GM10266 (cell line): ENCODE results near the gene CFTR.

ENCODE experiments used
- DNase-seq: peaks from one replicate; pipeline ENCODE4 v3.0.0; 2012; ENCODE audit errors: extremely low spot score
- TF ChIP-seq, protein P1 (sequence below): IDR thresholded peaks from 2 replicates; pipeline ENCODE4 v1.5.1; 2012; ENCODE audit warnings: mild to moderate bottlenecking, low read depth; ENCODE audit not compliant: control insufficient read depth, insufficient read depth; ENCODE audit errors: missing control alignments

CFTR gene

DNA sequence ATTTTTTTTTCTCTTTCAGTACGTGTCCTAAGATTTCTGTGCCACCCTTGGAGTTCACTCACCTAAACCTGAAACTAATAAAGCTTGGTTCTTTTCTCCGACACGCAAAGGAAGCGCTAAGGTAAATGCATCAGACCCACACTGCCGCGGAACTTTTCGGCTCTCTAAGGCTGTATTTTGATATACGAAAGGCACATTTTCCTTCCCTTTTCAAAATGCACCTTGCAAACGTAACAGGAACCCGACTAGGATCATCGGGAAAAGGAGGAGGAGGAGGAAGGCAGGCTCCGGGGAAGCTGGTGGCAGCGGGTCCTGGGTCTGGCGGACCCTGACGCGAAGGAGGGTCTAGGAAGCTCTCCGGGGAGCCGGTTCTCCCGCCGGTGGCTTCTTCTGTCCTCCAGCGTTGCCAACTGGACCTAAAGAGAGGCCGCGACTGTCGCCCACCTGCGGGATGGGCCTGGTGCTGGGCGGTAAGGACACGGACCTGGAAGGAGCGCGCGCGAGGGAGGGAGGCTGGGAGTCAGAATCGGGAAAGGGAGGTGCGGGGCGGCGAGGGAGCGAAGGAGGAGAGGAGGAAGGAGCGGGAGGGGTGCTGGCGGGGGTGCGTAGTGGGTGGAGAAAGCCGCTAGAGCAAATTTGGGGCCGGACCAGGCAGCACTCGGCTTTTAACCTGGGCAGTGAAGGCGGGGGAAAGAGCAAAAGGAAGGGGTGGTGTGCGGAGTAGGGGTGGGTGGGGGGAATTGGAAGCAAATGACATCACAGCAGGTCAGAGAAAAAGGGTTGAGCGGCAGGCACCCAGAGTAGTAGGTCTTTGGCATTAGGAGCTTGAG, at the start of gene CFTR:
CFTR (plus strand) TSS at position 801 of the 830 bp plus-strand sequence. CDS start 70 bp downstream, outside the sequence.
- TF ChIP-seq, protein P1, sequence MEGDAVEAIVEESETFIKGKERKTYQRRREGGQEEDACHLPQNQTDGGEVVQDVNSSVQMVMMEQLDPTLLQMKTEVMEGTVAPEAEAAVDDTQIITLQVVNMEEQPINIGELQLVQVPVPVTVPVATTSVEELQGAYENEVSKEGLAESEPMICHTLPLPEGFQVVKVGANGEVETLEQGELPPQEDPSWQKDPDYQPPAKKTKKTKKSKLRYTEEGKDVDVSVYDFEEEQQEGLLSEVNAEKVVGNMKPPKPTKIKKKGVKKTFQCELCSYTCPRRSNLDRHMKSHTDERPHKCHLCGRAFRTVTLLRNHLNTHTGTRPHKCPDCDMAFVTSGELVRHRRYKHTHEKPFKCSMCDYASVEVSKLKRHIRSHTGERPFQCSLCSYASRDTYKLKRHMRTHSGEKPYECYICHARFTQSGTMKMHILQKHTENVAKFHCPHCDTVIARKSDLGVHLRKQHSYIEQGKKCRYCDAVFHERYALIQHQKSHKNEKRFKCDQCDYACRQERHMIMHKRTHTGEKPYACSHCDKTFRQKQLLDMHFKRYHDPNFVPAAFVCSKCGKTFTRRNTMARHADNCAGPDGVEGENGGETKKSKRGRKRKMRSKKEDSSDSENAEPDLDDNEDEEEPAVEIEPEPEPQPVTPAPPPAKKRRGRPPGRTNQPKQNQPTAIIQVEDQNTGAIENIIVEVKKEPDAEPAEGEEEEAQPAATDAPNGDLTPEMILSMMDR: no peak
- no peak for DNase-seq

- DNase-seq: peak; percentile 43
- TF ChIP-seq, protein P1: no peak
These were observed 44.3 kb upstream of the CFTR start for GRCh38 chr7:117435475-117436043.

GRCh38 chr7:117444646-117445045, 35.2 kb upstream of the CFTR start:
- no peak for DNase-seq
- TF ChIP-seq, protein P1: no peak

GRCh38 chr7:117445206-117445605, 34.6 kb upstream of the CFTR start:
- TF ChIP-seq, protein P1: no peak
- DNase-seq: no peak

DNA sequence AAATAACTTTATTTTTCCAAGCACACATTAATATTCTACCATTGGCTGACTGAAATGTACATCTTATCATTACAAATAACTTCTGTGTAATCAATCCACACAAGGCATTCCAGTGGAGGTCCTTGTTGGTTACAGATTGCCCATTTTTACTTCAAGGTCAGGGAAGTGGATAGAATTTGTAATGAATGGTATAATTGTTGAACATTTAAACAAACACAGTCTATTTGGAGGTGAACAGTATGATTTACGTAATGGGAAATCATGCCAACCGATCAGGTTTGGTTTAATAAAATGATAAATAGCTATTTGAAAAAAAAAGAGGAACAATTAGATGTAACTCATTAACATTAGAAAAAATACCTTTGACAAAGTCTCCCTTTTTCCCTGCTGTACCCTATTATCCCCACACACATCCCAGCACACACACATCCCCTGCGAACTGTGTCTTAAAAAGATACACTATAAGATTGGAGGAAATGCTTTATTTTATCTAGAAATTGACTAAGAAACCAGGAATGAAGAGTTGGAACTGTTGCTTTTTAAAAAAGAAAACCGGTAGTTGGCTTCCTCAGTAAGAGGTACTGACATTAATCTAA, 33.5 kb upstream of the CFTR start:
- no peak for DNase-seq
- TF ChIP-seq, protein P1: no peak

- DNase-seq: no peak
- TF ChIP-seq, protein P1: no peak
These were observed 31.2 kb upstream of the CFTR start for GRCh38 chr7:117448655-117449054.
